Measurements from ENCODE around the gene PFKFB4.

GRCh38 chr3:48601622-48601994 lies 45.0 kb upstream of the PFKFB4 start:
- TF ChIP-seq CTCF (IDR thresholded peaks at IDR 0.05; ENCODE audit: borderline replicate concordance, extremely low read depth, low read length, poor library complexity, severe bottlenecking) = no peak
- no peak for TF ChIP-seq EZH2 (IDR thresholded peaks at IDR 0.05; ENCODE audit: borderline replicate concordance, low read depth, low read length, severe bottlenecking)
